ENCODE results near the gene WDR38.

The WDR38 gene

DNA sequence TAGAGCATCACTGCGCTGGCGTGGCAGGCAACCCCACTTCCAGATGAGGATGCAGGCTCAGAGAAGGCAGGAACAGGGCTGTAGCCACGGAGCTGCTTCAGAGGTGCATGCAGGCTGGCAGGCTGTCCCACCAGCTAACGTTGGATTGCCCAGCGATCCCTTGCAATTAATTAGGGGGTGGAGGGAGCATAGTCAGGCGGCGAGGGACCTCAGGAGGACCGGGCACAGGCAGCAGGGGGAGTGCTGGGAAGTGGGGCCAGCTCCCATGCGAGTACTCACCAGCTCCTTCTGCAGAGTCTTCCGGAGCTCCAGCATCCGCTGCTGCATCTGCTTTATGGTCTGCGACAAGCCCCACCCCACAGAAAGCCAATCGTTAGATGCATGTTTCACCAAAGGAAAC is 29.0 kb downstream of the WDR38 start:
- DNase-seq (ENCODE audit: low spot score) = no peak
- TF ChIP-seq, protein P1, sequence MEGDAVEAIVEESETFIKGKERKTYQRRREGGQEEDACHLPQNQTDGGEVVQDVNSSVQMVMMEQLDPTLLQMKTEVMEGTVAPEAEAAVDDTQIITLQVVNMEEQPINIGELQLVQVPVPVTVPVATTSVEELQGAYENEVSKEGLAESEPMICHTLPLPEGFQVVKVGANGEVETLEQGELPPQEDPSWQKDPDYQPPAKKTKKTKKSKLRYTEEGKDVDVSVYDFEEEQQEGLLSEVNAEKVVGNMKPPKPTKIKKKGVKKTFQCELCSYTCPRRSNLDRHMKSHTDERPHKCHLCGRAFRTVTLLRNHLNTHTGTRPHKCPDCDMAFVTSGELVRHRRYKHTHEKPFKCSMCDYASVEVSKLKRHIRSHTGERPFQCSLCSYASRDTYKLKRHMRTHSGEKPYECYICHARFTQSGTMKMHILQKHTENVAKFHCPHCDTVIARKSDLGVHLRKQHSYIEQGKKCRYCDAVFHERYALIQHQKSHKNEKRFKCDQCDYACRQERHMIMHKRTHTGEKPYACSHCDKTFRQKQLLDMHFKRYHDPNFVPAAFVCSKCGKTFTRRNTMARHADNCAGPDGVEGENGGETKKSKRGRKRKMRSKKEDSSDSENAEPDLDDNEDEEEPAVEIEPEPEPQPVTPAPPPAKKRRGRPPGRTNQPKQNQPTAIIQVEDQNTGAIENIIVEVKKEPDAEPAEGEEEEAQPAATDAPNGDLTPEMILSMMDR (IDR thresholded peaks at IDR 0.05; ENCODE audit: extremely low read depth, missing control alignments) = no peak

DNA sequence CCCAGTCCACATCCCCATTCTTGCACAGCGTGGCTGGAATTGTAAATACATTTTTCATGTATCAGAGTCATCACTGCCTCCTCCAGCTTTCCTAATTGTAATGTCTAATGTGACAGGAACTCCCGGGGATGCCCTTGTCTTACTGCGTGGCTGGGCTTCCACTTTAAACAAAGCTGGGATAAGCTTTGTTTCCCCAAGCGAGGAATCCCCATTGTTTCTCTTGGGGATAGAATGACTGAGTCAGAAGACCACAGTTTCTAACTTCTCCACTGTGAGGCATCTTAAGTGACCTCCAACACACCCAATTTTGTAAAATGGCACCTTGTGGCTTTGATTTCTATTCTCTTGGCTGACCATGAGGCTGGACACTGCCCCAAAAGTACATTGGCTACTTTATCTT is 31.1 kb downstream of the WDR38 start:
- TF ChIP-seq, protein P1 (IDR thresholded peaks at IDR 0.05; ENCODE audit: extremely low read depth, missing control alignments) = no peak
- no peak for DNase-seq (ENCODE audit: low spot score)

DNA sequence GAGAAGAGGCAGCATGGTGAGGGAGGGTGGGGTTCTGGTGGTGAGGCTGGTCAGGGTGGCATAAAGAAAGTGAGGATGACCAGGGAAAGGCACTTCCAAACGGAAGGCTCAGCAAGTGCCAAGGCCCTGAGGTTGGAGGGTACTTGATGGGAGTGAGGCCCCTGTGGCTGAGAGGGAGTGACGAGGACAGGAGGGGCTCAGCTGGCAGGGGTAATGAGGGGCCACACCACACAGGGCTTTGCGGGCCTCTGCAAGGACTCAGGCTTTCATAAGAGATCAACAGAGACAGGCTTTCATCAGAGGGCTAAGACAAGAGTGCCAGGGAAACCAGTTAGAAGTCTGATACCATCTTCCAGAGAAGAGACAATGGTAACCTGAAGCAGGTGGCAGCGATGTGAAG is 32.3 kb downstream of the WDR38 start:
- no peak for DNase-seq (ENCODE audit: low spot score)
- TF ChIP-seq, protein P1 (IDR thresholded peaks at IDR 0.05; ENCODE audit: extremely low read depth, missing control alignments) = no peak

DNA sequence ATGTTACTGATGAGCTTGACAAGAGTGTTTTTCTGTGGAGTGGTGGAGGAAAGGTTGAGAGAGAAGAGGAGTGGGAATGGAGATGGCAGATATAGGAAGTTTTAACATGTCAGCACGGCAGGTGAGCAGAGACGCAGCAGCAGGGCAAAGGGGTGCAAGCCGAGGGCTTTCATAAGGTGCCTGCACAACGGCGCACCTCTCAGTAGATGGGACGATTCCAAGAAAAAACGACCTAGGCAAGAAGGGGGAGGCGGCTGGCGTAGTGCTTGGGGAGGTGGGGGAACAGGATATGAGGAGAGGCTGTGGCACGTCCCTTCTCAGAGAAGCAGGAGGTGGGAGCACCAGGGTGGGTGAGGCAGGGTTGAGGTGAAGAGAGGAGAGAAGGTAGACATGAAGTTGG is 33.2 kb downstream of the WDR38 start:
- TF ChIP-seq, protein P1 (IDR thresholded peaks at IDR 0.05; ENCODE audit: extremely low read depth, missing control alignments) = no peak

DNA sequence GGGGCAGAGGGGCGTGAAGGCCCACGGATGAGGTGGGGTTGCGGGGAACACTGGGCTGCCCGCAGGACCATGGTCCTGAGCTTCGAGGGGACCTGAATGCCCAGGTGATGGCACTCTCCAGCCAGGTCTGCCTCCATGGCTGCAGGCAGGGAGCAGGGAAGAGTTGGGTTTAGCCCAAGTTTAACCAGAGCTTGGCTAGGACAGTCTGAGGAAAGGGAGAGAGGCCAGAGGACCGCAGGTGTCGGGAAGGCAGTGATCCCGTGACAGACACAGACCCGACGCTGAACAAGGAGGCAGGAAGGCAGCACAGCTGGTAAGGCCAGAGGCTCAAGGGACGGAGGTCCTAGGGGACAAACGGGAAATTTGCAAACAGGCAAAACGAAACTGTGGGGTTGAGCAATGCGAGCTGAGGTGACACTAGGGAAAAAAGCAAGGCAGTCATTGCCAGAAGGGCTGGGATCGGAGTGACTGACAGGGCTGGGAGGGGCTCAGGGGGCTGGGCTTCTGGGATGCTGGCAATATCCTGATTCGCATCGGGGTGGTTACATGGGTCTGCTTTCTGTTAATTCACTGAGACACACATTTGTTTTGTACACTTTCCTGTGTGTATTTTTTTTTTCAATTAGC is 33.7 kb downstream of the WDR38 start:
- no peak for DNase-seq (ENCODE audit: low spot score)
- TF ChIP-seq, protein P1 (IDR thresholded peaks at IDR 0.05; ENCODE audit: extremely low read depth, missing control alignments) = no peak

More for the DNA sequence above, 33.2 kb downstream of the WDR38 start:
- DNase-seq (ENCODE audit: low spot score) = no peak

DNA sequence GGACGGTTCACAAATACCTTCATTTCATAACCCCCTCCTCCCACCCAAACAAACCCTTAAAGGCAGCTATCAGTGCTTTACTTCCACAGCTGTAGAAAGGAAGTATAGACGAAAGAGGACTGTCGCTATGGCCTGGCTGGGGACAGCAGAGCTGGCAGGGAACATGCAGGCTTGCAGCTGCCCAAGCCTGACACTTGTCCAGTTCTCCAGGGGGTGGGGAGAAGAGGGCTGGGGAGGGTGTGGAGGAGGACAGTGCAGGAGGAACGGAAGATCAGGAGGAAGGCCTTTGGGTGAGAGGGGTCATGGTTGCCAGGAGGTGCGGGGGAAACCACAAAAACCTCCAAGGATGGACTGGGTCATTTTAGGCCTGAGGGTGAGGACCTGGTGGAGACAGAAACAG is 34.6 kb downstream of the WDR38 start:
- TF ChIP-seq, protein P1 (IDR thresholded peaks at IDR 0.05; ENCODE audit: extremely low read depth, missing control alignments) = no peak
- DNase-seq (ENCODE audit: low spot score) = no peak

DNA sequence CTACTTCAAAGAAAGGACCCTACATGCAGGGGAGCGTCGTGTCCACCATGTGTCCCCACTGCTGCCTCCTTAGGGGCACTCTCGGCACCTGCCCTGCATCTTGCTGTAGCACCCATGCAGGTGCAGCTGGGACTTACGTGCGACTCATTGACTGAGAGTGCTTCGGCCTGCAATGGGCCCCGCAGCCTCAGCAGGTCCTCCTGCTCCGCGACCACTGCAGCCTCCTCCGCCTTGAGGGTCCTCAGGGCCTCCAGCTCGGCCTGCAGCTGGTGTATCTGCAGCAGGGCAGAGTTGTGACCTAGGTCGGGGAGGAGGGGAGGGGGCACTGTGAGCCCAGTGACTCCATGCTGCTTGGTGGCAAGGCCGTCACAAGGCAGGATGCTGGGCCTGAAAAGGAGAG is 35.7 kb downstream of the WDR38 start:
- DNase-seq (ENCODE audit: low spot score) = no peak
- TF ChIP-seq, protein P1 (IDR thresholded peaks at IDR 0.05; ENCODE audit: extremely low read depth, missing control alignments) = no peak
